ENCODE data around the gene SYNJ1.

SYNJ1 gene

GRCh38 chr21:32608851-32609250 lies 119.0 kb downstream of the SYNJ1 start:
- TF ChIP-seq SIN3A (IDR thresholded peaks at IDR 0.05; ENCODE audit: borderline replicate concordance, insufficient read depth, low read length) (no peak), REST (IDR thresholded peaks at IDR 0.05; ENCODE audit: insufficient read depth in 1 of 2, low read depth in 2 of 2, low read length in 2 of 2) (no peak), TAF1 (IDR thresholded peaks at IDR 0.05; ENCODE audit: borderline replicate concordance, insufficient read depth, low read length) (no peak), FOXP2 (optimal IDR thresholded peaks at IDR 0.05; ENCODE audit: borderline replicate concordance, extremely low read depth, extremely low read length, insufficient read depth) (no peak), POLR2AphosphoS5 (IDR thresholded peaks at IDR 0.05; ENCODE audit: low read depth, low read length) (no peak)

- TF ChIP-seq REST (IDR thresholded peaks at IDR 0.05; ENCODE audit: insufficient read depth in 1 of 2, low read depth in 2 of 2, low read length in 2 of 2) (no peak), TAF1 (IDR thresholded peaks at IDR 0.05; ENCODE audit: borderline replicate concordance, insufficient read depth, low read length) (no peak), SIN3A (IDR thresholded peaks at IDR 0.05; ENCODE audit: borderline replicate concordance, insufficient read depth, low read length) (no peak), POLR2AphosphoS5 (IDR thresholded peaks at IDR 0.05; ENCODE audit: low read depth, low read length) (no peak), FOXP2 (optimal IDR thresholded peaks at IDR 0.05; ENCODE audit: borderline replicate concordance, extremely low read depth, extremely low read length, insufficient read depth) (no peak)
These were observed 122.3 kb downstream of the SYNJ1 start for GRCh38 chr21:32605469-32605868.

GRCh38 chr21:32604464-32604863 lies 123.3 kb downstream of the SYNJ1 start:
- TF ChIP-seq REST (IDR thresholded peaks at IDR 0.05; ENCODE audit: insufficient read depth in 1 of 2, low read depth in 2 of 2, low read length in 2 of 2), result no peak
- no peak for TF ChIP-seq TAF1 (IDR thresholded peaks at IDR 0.05; ENCODE audit: borderline replicate concordance, insufficient read depth, low read length)
- no peak for TF ChIP-seq SIN3A (IDR thresholded peaks at IDR 0.05; ENCODE audit: borderline replicate concordance, insufficient read depth, low read length)

- TF ChIP-seq FOXP2 (optimal IDR thresholded peaks at IDR 0.05; ENCODE audit: borderline replicate concordance, extremely low read depth, extremely low read length, insufficient read depth) (no peak), POLR2AphosphoS5 (IDR thresholded peaks at IDR 0.05; ENCODE audit: low read depth, low read length) (no peak), REST (IDR thresholded peaks at IDR 0.05; ENCODE audit: insufficient read depth in 1 of 2, low read depth in 2 of 2, low read length in 2 of 2) (no peak), TAF1 (IDR thresholded peaks at IDR 0.05; ENCODE audit: borderline replicate concordance, insufficient read depth, low read length) (no peak), SIN3A (IDR thresholded peaks at IDR 0.05; ENCODE audit: borderline replicate concordance, insufficient read depth, low read length) (no peak)
These were observed 124.7 kb downstream of the SYNJ1 start for GRCh38 chr21:32603131-32603530.

- TF ChIP-seq POLR2AphosphoS5 (IDR thresholded peaks at IDR 0.05; ENCODE audit: low read depth, low read length) (no peak), SIN3A (IDR thresholded peaks at IDR 0.05; ENCODE audit: borderline replicate concordance, insufficient read depth, low read length) (no peak)
These were observed 125.7 kb downstream of the SYNJ1 start for GRCh38 chr21:32602099-32602498.

All from PFSK-1 (cell line).